Caki2 (cell line): ENCODE data around the gene ASCC1. TPM values are rescaled to one million over a fixed set of nuclear protein-coding genes. Genes with fewer than 3 reads are reported as not detected.
"Not testable (repeated sequence)": the region's sequence is repeated elsewhere in the genome, so short reads cannot be mapped to it uniquely, and the experiment has no call there.

ENCODE experiments used
- DNase-seq: peaks from one replicate; pipeline ENCODE4 v3.0.0-alpha.2; 2015; ENCODE audit warnings: low read depth
- in situ Hi-C: cut with HindIII; loops from 2 replicates; pipeline ENCODE4 v1.10.0; 2016; ENCODE audit warnings: low sequenced_read_pairs, low pct_unique_long_range_greater_than_20kb, mixed read lengths
- total RNA-seq: library from RNA; depleted of rRNA; stranded (reverse); fragments of >200 nt; shearing (Covaris generic); gene quantifications from 2 replicates; pipeline ENCODE4 v1.2.3, GENCODE V29; 2014; ENCODE audit warnings: low replicate concordance

The ASCC1 gene
- total RNA-seq, 1 experiment from 2014 or later = 55.1 TPM

GRCh38 chr10:72146559-72147323, 69.3 kb downstream of the ASCC1 start:
- DNase-seq = peak; percentile 27
- in situ Hi-C loops = no loop called here

GRCh38 chr10:72146071-72146470, 70.0 kb downstream of the ASCC1 start:
- in situ Hi-C loops = no loop called here
- DNase-seq = peak; percentile 92

- no peak for DNase-seq
- in situ Hi-C loops = no loop called here
Measured at GRCh38 chr10:72145657-72146056, 70.4 kb downstream of the ASCC1 start.

- in situ Hi-C loops = no loop called here
- no peak for DNase-seq
Measured at GRCh38 chr10:72140850-72141249, 75.2 kb downstream of the ASCC1 start.

- no peak for DNase-seq
- in situ Hi-C loops = no loop called here
Measured at GRCh38 chr10:72140174-72140573, 75.9 kb downstream of the ASCC1 start.

- in situ Hi-C loops = no loop called here
- no peak for DNase-seq
Measured at GRCh38 chr10:72137583-72137982, 78.5 kb downstream of the ASCC1 start.

GRCh38 chr10:72136225-72136624, 79.9 kb downstream of the ASCC1 start:
- in situ Hi-C loops, DNase-seq: not testable (repeated sequence)

- in situ Hi-C loops = no loop called here
- DNase-seq = no peak
Measured at GRCh38 chr10:72134785-72135767, 81.0 kb downstream of the ASCC1 start.

GRCh38 chr10:72133517-72133916, 82.6 kb downstream of the ASCC1 start:
- peak; percentile 77 for DNase-seq
- in situ Hi-C loops = no loop called here

GRCh38 chr10:72132854-72133253, 83.2 kb downstream of the ASCC1 start:
- in situ Hi-C loops = no loop called here

GRCh38 chr10:72127571-72127970, 88.5 kb downstream of the ASCC1 start:
- in situ Hi-C loops = no loop called here

More at GRCh38 chr10:72132854-72133253, 83.2 kb downstream of the ASCC1 start:
- no peak for DNase-seq

GRCh38 chr10:72126872-72127232, 89.2 kb downstream of the ASCC1 start:
- in situ Hi-C loops = no loop called here
- no peak for DNase-seq

More at GRCh38 chr10:72127571-72127970, 88.5 kb downstream of the ASCC1 start:
- no peak for DNase-seq

GRCh38 chr10:72126184-72126871, 89.7 kb downstream of the ASCC1 start:
- in situ Hi-C loops = no loop called here
- peak; percentile 33 for DNase-seq

GRCh38 chr10:72124989-72125388, 91.1 kb downstream of the ASCC1 start:
- DNase-seq = peak; percentile 62
- in situ Hi-C loops = no loop called here

GRCh38 chr10:72124381-72124780, 91.7 kb downstream of the ASCC1 start:
- in situ Hi-C loops = no loop called here

GRCh38 chr10:72123616-72124015, 92.5 kb downstream of the ASCC1 start:
- in situ Hi-C loops = no loop called here
- no peak for DNase-seq

More at GRCh38 chr10:72124381-72124780, 91.7 kb downstream of the ASCC1 start:
- DNase-seq = no peak

- in situ Hi-C loops = no loop called here
- no peak for DNase-seq
Measured at GRCh38 chr10:72122221-72122620, 93.9 kb downstream of the ASCC1 start.

- no peak for DNase-seq
- in situ Hi-C loops = no loop called here
Measured at GRCh38 chr10:72121389-72121788, 94.7 kb downstream of the ASCC1 start.
